NCI-H2196 treated with DMSO at 0.1 percent for 48 hours (cell line): ENCODE measurements around the gene ZBTB8B.
"Not testable (repeated sequence)": the region's sequence is repeated elsewhere in the genome, so short reads cannot be mapped to it uniquely, and the experiment has no call there.

ENCODE experiments used
- DNase-seq: peaks from one replicate; lab custom pipeline; 2025; ENCODE audit not compliant: unreplicated experiment; lab: John Stamatoyannopoulos, UW

The ZBTB8B gene

DNA sequence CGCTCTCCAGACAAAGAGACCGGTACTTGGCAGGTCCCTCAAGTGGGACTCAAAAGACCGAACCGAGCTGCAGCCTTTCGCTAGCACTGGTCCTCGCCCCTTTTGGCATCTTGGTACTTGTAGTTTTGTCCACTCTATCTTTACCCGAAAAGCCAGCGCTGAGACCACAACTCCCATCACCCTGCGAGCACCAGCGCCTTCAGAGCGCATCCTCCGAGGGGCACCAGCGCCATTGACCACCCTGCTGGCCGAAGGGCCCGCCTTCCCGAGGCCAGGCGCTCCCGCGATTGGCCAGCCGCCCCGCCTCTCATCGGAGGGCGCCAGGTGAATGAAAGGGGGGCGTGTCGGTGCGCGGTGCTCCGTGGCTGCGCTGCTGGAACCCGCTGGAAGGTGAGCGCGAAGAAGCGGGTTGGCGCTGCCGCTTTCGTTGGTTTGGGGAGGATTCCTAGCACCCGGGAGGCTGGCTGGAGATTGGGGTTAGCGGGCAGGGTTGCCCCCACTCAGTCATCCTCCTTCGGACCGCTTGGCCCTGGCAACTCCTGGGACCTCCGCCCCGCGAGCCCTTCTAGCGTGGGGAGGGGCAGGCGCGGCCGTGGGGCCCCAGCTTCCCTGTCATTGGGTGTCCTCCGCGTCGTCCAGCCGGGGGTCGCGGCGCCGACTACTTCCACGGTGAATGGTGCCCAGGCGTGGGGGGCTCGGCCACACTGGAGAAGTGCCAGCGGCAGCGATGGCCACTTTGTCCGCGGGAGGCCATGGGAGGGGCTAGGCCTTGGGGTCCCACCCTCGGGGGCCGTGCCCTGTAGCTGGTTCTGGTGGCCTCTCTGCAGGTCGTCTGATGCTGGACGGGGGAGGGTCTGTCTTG, at the start of gene ZBTB8B:
TSS of gene ZBTB8B (plus strand) at position 357 of the 862 bp plus-strand sequence. CDS start 5,553 bp downstream, outside the sequence.
- peak; percentile 92 for DNase-seq

DNA sequence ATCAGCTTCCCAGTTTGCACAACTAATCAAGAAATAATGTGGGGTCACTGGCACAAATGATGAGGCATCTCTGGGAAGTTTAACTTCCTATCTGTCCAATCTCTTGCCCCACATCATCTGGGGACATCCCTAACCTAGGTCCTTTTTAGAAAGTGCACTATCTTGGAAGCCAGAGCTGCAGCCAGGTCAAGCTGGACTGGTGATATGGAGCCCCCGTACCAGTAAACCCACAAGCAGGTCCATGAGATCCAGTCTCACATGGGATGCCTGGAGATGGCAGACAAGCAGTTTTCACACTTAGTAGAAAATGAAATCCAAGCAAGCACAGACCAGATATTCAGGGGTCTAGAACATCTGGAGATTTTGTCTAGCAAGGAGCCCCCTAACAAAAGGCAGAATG, 43.1 kb upstream of the ZBTB8B start:
- DNase-seq, result no peak

DNA sequence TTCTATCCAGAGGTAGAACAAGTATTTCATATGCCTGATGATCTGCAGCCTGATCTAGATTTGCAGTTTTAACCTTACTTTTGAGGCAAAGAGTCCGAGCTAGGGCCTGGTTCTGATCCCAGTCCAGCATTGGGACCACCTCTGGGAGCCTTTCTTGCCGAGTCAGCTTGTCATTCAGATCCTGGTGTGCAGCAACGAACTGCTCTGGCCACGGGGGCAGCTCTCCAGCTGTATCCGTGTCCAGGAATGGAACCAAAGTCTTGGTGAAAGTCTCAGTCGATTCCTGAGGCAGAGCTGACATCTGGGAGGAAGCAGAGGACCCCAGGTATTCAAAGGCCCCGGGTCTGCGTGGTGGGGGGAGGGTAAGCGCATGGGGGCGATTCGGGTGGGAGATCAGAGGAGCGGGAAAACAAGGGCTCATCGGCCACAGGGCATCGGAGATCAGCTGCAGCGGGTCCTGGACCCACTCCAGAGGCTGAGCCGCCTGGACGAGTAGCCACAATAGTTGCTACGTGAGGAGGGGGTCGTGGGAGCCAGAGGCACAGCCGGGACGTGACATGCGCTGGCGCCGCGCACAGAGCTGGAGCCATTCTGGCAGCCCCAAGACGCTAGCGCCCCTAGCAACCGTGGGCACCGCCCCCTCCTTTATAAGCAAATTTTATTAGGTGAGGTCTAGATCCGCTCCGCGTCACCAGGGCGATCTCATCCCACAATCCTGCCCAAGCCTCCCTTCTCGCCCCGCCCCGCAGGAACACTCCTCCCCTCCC, 38.2 kb upstream of the ZBTB8B start:
- no peak for DNase-seq

DNA sequence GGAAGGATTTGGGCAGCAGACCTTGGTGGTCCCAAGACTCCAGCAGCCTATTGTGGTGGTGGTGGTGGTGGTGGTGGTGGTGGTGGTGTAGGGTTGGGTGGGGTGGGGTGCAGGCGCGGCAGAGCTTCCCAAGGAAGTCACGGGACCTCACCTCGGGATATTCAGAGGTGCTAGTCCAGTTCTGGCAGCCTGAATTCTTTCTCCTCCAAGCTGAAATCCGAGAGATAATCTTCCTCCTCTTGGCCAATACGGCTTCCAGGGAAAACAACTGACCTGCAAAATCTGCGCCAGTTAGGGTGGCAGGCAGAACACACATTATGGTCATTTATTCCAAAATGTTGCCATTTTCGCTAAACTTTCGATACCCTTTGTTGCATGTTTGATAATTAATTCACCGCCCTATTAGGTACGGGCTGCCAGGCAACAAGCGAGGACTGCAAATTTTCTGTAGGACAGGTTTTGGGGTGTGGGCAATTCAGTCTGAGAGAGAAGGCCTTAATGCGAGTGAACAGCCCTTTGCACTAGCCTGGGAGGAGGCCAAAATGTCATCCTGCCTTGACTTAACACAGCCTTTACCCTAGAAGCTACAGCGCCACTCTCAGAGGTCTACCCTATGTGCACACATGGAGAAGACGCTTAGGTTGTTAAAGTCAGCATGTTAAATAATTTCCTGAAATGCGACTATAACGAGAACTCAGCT, 37.5 kb upstream of the ZBTB8B start:
- no peak for DNase-seq

DNA sequence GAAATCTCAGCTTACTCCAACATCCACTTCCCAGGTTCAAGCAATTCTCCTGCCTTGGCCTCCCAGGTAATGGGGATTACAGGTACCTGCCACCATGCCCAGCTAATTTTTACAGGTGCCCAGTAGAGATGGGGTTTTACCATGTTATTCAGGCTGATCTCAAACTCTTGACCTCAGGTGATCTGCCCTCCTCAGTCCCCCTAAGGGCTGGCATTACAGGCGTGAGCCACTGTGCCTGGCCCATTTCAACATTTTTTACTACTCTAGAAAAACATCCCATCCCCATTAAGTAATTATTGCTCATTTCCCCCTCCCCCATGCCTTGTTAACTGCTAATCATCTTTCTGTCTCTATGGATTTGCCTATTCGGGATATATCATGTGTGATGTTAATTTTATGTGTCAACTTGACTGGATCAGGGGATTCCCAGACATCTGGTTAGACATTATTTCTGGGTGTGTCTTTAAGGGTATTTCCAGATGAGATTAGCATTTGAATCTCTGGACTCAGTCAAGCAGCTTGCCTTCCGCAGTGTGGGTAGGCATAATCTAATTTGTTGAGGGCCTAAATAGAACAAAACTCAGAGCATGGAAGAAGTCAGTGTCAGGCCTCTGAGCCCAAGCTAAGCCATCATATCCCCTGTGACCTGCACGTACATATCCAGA, 33.0 kb upstream of the ZBTB8B start:
- no peak for DNase-seq

DNA sequence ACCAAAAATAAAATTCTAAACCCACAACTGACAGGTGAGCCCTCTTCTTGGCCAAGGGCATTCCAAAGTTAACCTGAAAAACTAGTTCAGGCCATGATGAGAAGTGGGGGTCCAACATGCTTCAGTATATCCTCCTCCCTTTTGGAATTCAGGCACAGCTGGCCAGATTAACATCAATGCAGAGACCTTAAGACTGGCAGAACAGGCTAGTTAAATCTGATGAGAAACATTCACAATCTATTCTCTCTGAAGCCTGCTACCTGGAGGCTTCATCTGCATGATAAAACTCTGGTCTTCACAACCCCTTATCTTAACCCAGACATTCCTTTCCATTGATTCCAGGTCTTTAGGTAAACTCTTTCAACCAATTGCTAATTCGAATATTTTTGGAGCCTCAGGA, 26.7 kb upstream of the ZBTB8B start:
- no peak for DNase-seq

DNA sequence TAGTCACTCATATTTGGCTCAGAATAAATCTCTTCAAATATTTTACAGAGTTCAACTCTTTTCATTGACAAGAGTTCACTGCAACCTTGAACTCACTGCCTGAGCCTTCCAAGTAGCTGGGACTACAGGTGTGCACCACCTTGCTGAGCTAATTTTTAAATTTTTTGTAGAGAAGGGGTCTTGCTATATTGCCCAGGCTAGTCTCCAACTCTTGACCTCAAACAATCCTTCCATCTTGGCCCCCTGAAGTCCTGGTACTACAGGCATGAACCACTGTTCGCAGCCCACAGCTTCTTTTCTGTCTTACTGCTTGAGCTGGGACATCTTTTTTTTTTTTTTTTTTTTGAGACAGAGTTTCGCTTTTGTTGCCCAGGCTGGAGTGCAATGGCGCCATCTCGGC, 26.1 kb upstream of the ZBTB8B start:
- not testable (repeated sequence) for DNase-seq

DNA sequence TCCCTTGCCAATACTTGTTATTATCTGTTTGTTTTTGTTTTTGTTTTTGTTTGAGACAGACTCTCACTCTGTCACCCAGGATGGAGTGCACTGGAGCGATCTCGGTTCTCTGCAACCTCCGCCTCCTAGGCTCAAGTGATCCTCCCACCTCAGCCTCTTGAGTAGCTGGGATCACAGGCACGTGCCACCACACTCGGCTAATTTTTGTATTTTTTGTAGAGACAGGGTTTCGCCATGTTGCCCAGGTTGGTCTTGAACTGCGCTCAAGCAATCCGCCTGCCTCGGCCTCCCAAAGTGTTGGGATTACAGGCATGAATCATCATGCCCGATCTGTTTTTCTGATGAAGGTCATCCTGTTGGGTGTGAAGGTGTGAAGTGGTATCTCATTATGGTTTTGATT, 23.4 kb upstream of the ZBTB8B start:
- not testable (repeated sequence) for DNase-seq

DNA sequence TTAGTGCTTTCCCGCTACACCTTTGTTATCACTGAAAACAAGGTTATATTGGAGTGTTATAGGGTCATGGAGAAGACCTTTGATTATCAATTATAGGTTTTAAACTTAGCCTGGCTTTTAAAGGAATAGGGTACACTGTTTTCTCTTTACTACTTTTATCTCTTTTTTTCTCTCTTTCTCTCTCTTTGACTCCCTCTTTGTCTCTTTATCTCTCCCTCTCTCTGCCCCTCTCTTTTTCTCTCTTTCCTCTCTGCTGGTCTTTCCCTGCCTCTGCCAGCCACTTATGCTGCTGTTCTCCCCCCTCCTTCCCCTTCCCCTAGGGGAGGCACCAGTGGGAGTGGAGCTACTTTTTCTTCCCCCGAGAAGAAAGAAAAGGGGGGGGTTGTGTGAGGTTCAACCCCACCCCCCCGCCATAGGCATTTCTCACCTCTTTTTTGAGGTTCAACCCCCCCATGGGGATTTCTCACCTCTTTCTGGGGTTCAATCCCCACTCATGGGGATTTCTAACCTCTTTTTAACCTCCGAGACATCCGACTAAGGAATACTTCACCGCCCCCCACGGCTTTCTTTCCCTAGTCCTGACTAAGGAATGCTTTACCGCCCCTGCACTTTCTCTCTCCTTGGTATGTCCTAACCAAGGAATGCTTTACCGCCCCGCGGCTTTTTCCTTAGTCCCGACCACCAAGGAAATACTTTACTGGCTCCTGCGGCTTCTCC, 17.2 kb upstream of the ZBTB8B start:
- no peak for DNase-seq

DNA sequence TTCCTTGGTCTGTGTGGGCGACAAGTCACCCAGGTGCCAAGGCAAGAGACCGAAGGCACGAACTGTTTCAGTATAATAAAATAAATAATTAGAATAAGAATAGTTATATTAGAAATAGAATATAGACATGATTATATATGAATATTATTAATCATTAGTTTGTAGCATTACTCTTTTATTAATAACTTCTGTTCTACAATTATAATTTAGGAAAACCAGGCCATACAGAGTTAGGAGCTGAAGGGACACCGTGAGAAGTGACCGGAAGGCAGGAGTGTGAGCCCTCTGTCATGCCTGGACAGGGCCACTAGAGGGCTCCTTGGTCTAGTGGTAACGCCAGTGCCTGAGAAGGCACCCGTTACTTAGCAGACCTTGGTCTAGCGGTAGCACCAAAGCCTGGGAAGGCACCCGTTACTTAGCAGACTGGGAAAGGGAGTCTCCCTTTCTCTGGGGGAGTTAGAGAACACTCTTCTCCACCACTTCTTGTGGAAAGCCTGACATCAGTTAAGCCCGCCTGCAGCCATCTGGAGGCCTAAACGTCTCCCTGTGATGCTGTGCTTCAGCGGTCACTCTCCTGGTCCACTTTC, 16.6 kb upstream of the ZBTB8B start:
- not testable (repeated sequence) for DNase-seq

DNA sequence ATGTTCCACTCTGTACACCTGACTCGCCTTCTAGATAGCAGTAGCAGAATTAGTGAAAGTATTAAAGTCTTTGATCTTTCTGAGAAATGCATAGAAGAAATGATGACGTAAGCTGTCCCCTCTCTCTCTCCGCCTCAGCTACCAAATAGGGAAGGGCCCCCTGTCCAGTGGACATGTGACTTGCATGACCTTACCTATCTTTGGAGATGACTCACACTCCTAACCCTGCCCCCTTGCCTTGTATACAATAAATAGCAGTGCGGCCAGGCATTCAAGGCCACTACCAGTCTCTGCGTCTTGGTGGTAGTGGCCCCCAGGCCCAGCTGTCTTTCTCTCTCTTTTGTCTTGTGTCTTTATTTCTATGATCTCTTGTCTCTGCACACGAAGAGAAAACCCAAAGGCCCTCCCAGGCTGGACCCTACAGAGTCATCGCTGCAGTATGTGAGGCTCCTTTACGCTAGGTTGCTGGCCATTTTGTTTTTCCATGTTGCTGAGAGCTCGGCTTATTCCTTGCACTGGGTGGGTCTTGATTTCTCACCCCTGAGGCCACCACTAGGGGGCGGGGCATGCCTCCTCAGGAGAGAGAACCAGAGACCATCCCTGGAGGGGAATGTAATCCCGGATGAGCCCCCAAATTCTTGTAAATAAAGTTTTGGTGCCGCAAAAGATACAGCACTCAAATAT, 16.0 kb upstream of the ZBTB8B start:
- no peak for DNase-seq

DNA sequence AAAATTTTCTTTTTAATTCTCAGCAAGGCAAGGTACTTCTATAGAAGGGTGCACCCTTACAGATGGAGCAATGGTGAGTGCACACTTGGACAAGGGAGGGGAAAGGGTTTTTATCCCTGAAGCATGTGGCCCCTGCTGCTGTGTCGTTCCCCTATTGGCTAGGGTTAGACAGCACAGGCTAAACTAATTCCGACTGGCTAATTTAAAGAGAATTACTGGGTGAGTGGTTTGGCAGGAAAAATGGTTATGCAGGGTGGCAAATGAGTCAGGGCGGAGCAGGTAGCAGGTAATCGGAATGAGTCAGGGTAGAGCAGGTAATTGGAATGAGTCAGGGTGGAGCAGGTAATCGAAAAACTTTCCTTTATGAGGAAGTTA, 15.4 kb upstream of the ZBTB8B start:
- not testable (repeated sequence) for DNase-seq

DNA sequence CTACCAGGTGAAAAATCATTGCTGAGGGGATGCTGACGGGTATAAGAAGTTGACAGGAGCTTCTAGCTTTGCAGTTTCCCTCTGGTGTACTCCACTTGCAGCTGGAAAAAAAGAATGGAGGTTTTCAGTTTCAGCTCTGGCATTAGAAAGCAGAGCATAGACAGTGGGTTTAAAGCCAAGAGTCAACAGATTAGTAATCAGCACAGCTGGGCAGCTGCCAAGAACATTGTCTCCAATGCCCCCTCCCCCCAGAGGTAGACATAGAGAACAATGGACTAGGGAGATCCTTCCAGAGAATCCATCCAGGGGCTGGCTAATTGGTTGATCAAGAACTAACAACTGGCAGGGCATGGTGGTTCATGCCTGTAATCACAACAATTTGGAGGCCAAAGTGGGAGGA, 10.1 kb upstream of the ZBTB8B start:
- peak; percentile 89 for DNase-seq

DNA sequence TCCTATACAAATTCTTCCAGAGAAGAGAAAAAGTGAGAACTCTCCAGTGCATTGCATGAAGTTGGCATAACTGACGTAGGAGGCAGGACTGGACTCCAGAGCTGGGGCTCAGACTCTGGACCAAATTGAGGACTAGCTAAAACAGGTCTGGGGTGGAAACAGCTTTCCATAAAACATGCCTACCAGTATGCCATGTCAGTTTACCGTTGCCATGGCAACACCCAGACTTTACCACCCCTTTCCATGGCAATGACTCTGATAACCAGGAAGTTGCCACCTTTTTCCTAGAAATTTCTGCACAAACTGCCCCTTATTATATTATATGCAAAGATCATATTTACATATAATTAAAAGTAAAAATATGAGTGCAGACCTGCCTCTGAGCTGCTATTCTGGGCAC, 8.9 kb upstream of the ZBTB8B start:
- DNase-seq, result no peak

DNA sequence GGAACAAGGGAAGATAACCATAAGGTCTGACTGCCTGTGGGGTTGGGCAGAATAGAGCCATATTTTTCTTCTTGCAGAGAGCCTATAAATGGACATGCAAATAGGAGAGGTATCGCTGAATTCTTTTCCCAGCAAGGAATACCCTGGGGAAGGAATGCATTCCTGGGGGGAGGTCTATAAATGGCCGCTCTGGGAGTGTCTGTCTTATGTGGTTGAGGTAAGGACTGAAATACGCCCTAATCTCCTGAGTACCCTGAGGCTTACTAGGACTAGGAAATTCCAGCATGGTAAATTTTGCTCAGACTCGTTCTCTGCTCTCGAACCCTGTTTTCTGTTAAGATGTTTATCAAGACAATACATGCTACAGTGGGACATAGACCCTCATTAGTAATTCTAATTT, 6.1 kb upstream of the ZBTB8B start:
- not testable (repeated sequence) for DNase-seq

DNA sequence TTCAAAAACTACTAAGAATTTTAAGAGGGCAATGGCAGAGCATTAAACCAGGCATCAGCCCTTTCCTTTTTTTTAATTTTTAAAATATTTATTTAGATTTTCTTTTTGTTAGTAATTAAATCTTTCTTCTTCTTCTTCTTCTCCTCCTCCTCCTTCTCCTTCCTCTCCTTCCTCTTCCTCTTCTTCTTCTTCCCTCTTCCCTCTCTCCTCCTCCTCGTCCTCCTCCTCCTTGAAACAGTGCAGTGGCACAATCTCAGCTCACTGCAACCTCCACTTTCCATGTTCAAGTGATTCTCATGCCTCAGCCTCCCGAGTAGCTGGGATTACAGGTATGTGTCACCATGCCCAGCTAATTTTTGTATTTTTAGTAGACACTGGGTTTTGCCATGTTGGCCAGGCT, 1.9 kb upstream of the ZBTB8B start:
- DNase-seq, result not testable (repeated sequence)

DNA sequence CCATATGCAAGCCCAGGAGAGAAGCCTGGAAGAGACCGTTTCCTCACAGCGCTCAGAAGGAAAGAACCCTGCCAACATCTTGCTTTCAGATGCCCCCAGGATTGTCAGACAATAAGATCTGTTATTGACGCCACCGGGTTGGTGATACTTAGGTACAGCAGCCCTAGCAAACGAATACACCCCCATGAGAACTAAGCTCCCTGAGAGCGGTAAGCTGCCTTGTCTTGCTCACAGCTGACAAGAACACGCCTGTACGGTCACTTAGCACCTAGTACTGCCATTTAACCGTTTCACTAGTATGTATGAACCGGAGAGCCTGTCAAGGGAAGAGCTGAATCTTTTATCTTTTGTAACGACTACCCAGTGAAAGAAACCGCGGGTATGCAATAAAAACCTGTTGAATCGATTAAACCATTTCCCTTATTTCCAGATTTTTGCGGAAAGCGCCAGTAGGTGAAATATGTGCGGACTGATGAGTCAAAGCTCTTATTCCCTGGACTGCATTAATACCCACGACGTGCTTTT, 619 bp upstream of the ZBTB8B start:
- DNase-seq, result no peak

DNA sequence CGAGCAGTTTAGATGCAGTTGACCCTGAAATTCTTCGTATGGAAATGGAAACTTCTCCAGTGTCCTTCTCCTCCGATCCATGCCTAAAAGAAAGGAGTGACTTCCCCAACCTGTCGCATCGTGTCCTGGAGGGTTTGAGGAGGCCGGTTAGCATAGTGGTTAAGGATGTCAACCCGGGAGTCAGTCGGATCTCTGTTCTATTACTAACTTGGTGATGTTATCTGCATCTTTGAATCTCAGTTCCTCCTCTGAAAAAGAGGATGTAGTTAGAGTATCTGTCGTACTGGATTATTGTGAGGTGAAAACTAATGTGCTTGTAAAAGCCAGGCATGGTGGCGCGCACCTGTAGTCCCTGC, 684 bp downstream of the ZBTB8B start:
- DNase-seq, result no peak

DNA sequence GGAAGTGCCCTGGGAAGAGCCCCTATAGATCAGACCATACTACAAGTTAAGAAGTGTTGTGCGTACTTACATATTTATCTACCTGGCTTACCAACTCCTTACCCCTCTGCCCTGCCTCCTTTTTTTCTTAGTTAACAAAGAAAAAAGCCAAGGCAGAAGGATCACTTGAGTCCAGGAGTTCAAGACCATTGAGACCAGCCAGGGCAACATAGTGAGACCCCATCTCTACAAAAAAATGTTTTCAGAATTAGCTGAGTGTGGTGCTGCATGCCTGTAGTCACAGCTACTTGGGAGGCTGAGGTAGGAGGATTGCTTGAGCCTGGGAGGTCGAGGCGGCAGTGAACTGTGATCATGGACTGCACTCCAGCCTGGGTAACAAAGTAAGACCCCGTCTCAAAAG, 1.9 kb downstream of the ZBTB8B start:
- DNase-seq, result no peak
